Mucosa of descending colon (tissue), 3 donors: ENCODE data around the gene AKAP5. TPM values are rescaled to one million over a fixed set of nuclear protein-coding genes. Genes with fewer than 3 reads are reported as not detected.

Experiments
- ATAC-seq: fragments of 200-7000 bp; cut with Tn5 transposase; one replicate; pipeline ENCODE4 v1.9.1; 2020; ENCODE audit warnings: mild to moderate bottlenecking, moderate library complexity
- DNase-seq, 3 donors: peaks; one replicate each; pipeline ENCODE4 v3.0.0-alpha.2; 2020
- H3K36me3 ChIP-seq: fragments of 200-600 bp; one replicate; pipeline ENCODE4 v1.8.0; 2021; ENCODE audit warnings: low read depth, mild to moderate bottlenecking
- H3K4me1 ChIP-seq: fragments of 200-600 bp; one replicate; pipeline ENCODE4 v1.8.0; 2021; ENCODE audit warnings: low read depth, mild to moderate bottlenecking
- H3K4me3 ChIP-seq: fragments of 200-600 bp; one replicate; pipeline ENCODE4 v1.8.0; 2021; ENCODE audit warnings: mild to moderate bottlenecking
- H3K9me3 ChIP-seq: fragments of 200-600 bp; one replicate; pipeline ENCODE4 v1.8.0; 2021; ENCODE audit warnings: mild to moderate bottlenecking
- CTCF ChIP-seq: fragments of 200-600 bp; IDR thresholded peaks from one replicate; pipeline ENCODE4 v1.8.0; 2022; ENCODE audit warnings: antibody characterized with exemption, mild to moderate bottlenecking
- intact Hi-C, 2 donors: fragments of 100-400 bp; cut with DNase I in 1 of 2; cut with micrococcal nuclease in 1 of 2; formaldehyde crosslinking; loops; one replicate each; pipeline versions ENCODE4 v1.11.0 to v1.11.1; 2022; cut with DNase I, micrococcal nuclease
- total RNA-seq, 3 donors: library from RNA; stranded (reverse); fragmentation: NEBNext Ultra II Directional in 2 of 3; extraction: Animal tissue kit (Norgen Biotek cat#: 25700) in 2 of 3; gene quantifications; one replicate each; pipeline versions ENCODE4 v1.2.1 to v1.2.4, GENCODE V29; 2021 to 2023
- donor health status: DM: no; HTN: no; CAD: no; lungs with moderate emphysema.
- donor health status: DM: no; HTN: no; CAD: no.
- donor health status: DM: no; HTN: yes; CAD: no.

Gene AKAP5
- total RNA-seq, 3 donors from 2014 or later: 3.9 to 8.0 (median 7.4) TPM

DNA sequence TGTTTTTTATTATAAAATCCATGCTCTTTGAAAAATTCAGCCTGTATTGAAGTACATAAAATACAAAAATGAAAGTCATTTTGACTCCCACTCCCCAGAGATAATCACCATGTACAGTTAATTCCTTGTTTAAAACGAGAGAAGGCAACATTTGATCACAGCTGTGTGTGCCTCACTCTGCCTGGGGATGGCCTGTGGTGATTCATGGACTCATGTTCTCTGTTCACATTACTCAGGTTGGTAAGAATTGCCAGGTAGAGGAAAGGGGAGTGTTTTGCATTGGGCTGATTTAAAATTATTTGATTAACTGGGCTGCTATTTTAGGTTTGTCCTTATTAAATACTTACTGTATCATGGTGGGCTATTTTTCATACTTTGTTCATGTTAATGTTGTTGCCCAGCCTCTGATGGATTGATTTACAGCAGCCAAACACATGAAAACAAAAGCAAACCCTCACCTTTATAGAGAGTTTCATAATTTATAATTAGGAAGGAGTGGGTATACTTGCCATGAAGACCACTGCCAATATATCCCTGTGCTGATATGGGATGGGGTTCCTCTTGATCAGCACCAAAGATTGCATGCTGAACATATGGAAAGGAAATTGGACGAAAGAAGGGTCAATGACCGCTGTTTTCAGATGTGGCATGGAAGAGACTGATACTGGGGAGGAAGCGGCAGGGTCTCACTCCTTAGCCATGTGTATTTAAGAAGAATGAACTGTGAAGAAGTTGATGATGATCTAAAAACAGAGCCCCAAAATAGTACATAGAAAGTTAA lies 42.3 kb downstream of the AKAP5 start:
- ATAC-seq: no peak
- intact Hi-C loops: no loop called here
- no peak overlapping the region for H3K4me3 ChIP-seq
- peaks cover 38% of the 10 kb centered on the region for H3K4me1 ChIP-seq
- H3K36me3 ChIP-seq: no peaks in the 10 kb centered on the region
- no peak for TF ChIP-seq CTCF
- H3K9me3 ChIP-seq: no peaks in the 10 kb centered on the region
- no peak for DNase-seq

GRCh38 chr14:64508215-64508776 lies 43.0 kb downstream of the AKAP5 start:
- intact Hi-C loops: no loop called here
- no peak for ATAC-seq
- no peak overlapping the region for H3K4me3 ChIP-seq
- TF ChIP-seq CTCF: no peak
- no peak for DNase-seq
- no peaks in the 10 kb centered on the region for H3K9me3 ChIP-seq
- H3K36me3 ChIP-seq: no peaks in the 10 kb centered on the region
- H3K4me1 ChIP-seq: peaks cover 34% of the 10 kb centered on the region

DNA sequence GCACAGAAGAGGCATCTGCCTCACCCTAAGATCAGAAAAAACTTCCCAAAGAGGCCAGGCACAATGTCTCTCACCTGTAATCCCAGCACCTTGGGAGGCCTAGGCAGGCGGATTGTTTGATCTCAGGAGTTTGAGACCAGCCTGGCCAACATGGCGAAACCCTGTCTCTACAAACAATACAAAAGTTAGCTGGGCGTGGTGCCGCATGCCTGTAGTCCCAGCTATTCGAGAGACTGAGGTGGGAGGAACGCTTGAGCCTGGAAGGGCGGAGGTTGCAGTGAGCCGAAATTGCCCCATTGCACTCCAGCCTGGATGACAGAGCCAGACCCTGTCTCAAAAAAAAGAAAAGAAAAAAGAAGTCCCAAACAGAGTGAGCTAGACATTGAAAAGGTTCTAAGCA lies 43.7 kb downstream of the AKAP5 start:
- Histone ChIP-seq H3K4me1 (peaks cover 34% of the 10 kb centered on the region), H3K36me3 (no peaks in the 10 kb centered on the region), H3K9me3 (no peaks in the 10 kb centered on the region), H3K4me3 (no peak overlapping the region)
- no peak for ATAC-seq
- intact Hi-C loops: no loop called here
- no peak for TF ChIP-seq CTCF
- no peak for DNase-seq

DNA sequence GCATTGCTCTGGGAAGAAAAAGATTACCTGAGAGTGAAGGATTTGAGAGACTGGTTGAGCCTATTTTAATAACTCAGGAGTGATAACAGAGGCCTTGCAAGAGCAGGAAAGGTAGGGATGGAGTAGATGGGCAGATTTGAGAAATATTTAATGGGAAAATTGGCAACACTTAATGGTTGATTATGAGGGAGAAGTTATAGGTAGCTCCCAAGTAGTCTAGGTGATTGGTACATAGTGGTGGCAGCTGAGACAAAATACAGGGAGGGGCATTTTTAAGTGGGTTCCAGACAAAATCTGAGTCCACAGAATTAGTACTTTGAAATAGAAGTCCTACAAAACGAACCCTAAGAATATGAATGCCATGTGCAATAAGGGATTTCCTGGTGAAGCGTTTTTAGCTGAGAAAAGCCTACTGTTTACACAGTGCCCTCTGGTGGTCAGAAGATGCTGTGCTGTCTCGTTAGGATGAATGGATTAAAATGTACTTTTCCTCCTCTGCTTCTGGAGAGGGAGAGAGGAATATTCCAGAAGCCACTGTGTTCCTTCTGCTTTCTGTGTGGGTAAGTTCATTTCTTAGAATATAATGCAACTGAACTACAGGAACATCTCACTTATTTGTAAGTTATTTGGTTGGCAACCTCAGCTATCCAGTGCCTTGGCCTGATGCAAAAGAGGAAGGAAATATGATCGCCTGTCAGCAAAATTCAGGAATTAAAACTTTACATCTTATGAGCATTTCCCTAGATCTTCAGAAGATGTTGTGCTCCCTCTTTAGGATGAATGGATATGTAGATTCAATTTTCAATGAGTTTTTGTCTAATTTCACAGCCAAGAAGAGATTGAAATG lies 45.7 kb downstream of the AKAP5 start:
- intact Hi-C loops: no loop called here
- Histone ChIP-seq H3K4me3 (no peak overlapping the region), H3K4me1 (peaks cover 41% of the 10 kb centered on the region), H3K9me3 (no peaks in the 10 kb centered on the region), H3K36me3 (no peaks in the 10 kb centered on the region)
- ATAC-seq (peak; percentile 87), DNase-seq (peak in 1 of 3 donors; percentile 93)
- TF ChIP-seq CTCF: peak; percentile 86

GRCh38 chr14:64513271-64513670 lies 48.0 kb downstream of the AKAP5 start:
- no peak overlapping the region for H3K4me3 ChIP-seq
- TF ChIP-seq CTCF: no peak
- DNase-seq: no peak
- no peak for ATAC-seq
- H3K9me3 ChIP-seq: no peaks in the 10 kb centered on the region
- no peaks in the 10 kb centered on the region for H3K36me3 ChIP-seq
- intact Hi-C loops: no loop called here
- H3K4me1 ChIP-seq: peaks cover 26% of the 10 kb centered on the region
